K562 (cell line): ENCODE data around the gene SLC2A4RG. TPM values are rescaled to one million over a fixed set of nuclear protein-coding genes. Genes with fewer than 3 reads are reported as not detected.

ENCODE experiments used
- FOS ChIP-seq: IDR thresholded peaks from 3 replicates; pipeline ENCODE4 v1.6.1; 2011; ENCODE audit not compliant: insufficient read length; ENCODE audit errors: extremely low read depth
- HOMEZ ChIP-seq: fragments of 250-450 bp; sonication (Bioruptor Pico); IDR thresholded peaks from 2 replicates; pipeline ENCODE4 v1.4.0; 2020; ENCODE audit warnings: mild to moderate bottlenecking, moderate library complexity
- MCM7 ChIP-seq, 2 experiments: fragments of 450-650 bp; IDR thresholded peaks; 2 replicates each; pipeline ENCODE4 v1.6.1; 2016 to 2018
- SAFB ChIP-seq: fragments of 200-400 bp; formaldehyde crosslinking; IDR thresholded peaks from 2 replicates; pipeline ENCODE4 v1.6.1; 2017; ENCODE audit warnings: low read depth, low read length, borderline replicate concordance
- STAG1 ChIP-seq: sonication (generic); formaldehyde crosslinking; IDR thresholded peaks from 2 replicates; pipeline ENCODE4 v1.5.0; 2020; ENCODE audit warnings: missing genetic modification reagents, borderline replicate concordance
- TBP ChIP-seq: optimal IDR thresholded peaks from 2 replicates; pipeline ENCODE3; 2011; ENCODE audit warnings: low read depth, low read length, improper control_type of control experiment
- UBTF ChIP-seq, 2 experiments: IDR thresholded peaks; 2 replicates each; pipeline ENCODE4 v1.6.1; 2012; ENCODE audit warnings: improper control_type of control experiment in 2 of 2, low read depth in 2 of 2, low read length in 2 of 2, borderline replicate concordance in 1 of 2
- ZNF239 ChIP-seq: fragments of 250-450 bp; sonication (Bioruptor Pico); IDR thresholded peaks from 2 replicates; pipeline ENCODE4 v1.4.0; 2020; ENCODE audit warnings: mild to moderate bottlenecking
- ZNF57 ChIP-seq: fragments of 450-650 bp; formaldehyde crosslinking; IDR thresholded peaks from 2 replicates; pipeline ENCODE4 v1.4.0; 2020; ENCODE audit warnings: mild to moderate bottlenecking, moderate library complexity
- ZNF584 ChIP-seq: fragments of 200-800 bp; sonication (Bioruptor generic); IDR thresholded peaks from 2 replicates; pipeline ENCODE4 v1.6.1; 2016; ENCODE audit warnings: low read depth, mild to moderate bottlenecking, missing genetic modification characterization, missing compliant biosample characterization
- polyA plus RNA-seq, 8 experiments: library from polyadenylated mRNA; depleted of rRNA in 4 of 8; stranded (reverse) in 5 of 8; unstranded in 3 of 8; fragments of >200 nt; fragmentation: Nextera tagmentation in 2 of 8; fragmentation: Illumina TruSeq in 1 of 8; extraction: Ambion mirVana in 2 of 8; extraction: Trizol in 1 of 8; gene quantifications; 2 replicates each; pipeline versions ENCODE4 v1.2.1 to v1.2.3, GENCODE V29; 2011 to 2014; ENCODE audit warnings: inconsistent platforms in 1 of 8, missing spikeins in 1 of 8
- total RNA-seq, 7 experiments: library from RNA; depleted of rRNA in 6 of 7; stranded (reverse); fragments of >200 nt in 6 of 7; fragmentation: Illumina TruSeq in 2 of 7; extraction: Trizol in 2 of 7; gene quantifications; 2 replicates each; pipeline versions ENCODE4 v1.2.1 to v1.2.3, GENCODE V29; 2011 to 2021; ENCODE audit warnings: low replicate concordance in 1 of 7
- TF ChIP-seq, protein P1 (sequence below): fragments of 250-450 bp; sonication (Bioruptor Pico); IDR thresholded peaks from 2 replicates; pipeline ENCODE4 v1.5.0; 2021
- TF ChIP-seq, protein P2 (sequence below): fragments of 250-450 bp; sonication (Bioruptor Pico); IDR thresholded peaks from 2 replicates; pipeline ENCODE4 v1.4.0; 2020; ENCODE audit warnings: mild to moderate bottlenecking, moderate library complexity

SLC2A4RG gene
- total and polyA plus RNA-seq, 9 of the 15 experiments (the other 6 are each of a cell fraction or from before 2014, with no cell fraction given), result 0.34 to 97.3 (median 26.5) TPM

DNA sequence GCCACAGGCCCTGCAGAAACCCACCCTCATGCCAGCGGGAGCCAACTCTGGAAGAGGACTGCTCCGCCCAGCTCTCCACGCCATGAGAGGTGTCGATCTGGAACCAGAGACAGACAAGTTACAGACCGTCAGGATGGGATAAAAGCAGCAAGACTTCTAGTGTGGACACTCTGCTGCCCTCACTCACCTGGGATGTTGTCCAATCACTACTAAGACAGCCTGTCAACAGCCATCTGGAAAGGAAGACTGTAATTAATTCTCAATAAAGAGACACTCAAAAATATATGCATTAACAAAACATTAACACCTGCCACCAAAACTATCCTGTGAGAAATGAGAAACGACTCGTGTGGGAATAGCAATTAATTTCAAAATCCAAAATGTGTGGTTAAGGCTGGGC is 28.3 kb downstream of the SLC2A4RG start (continued):
- no peak for TF ChIP-seq FOS
- TF ChIP-seq HOMEZ (CRISPR knock-in tag), result no peak
- no peak for TF ChIP-seq ZNF239 (CRISPR knock-in tag)
- TF ChIP-seq STAG1 (CRISPR knock-in tag), result no peak
- no peak for TF ChIP-seq UBTF (IDR thresholded peaks at IDR 0.05; ENCODE audit: borderline replicate concordance in 1 of 2, low read depth in 2 of 2, low read length in 2 of 2)
- no peak for TF ChIP-seq MCM7 (IDR thresholded peaks at IDR 0.05)
- no peak for TF ChIP-seq TBP
- no peak for TF ChIP-seq SAFB
- TF ChIP-seq, protein P1, sequence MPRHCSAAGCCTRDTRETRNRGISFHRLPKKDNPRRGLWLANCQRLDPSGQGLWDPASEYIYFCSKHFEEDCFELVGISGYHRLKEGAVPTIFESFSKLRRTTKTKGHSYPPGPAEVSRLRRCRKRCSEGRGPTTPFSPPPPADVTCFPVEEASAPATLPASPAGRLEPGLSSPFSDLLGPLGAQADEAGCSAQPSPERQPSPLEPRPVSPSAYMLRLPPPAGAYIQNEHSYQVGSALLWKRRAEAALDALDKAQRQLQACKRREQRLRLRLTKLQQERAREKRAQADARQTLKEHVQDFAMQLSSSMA (CRISPR knock-in tag), result no peak
- no peak for TF ChIP-seq ZNF57 (CRISPR knock-in tag)
- TF ChIP-seq ZNF584 (CRISPR knock-in tag), result no peak
- TF ChIP-seq, protein P2, sequence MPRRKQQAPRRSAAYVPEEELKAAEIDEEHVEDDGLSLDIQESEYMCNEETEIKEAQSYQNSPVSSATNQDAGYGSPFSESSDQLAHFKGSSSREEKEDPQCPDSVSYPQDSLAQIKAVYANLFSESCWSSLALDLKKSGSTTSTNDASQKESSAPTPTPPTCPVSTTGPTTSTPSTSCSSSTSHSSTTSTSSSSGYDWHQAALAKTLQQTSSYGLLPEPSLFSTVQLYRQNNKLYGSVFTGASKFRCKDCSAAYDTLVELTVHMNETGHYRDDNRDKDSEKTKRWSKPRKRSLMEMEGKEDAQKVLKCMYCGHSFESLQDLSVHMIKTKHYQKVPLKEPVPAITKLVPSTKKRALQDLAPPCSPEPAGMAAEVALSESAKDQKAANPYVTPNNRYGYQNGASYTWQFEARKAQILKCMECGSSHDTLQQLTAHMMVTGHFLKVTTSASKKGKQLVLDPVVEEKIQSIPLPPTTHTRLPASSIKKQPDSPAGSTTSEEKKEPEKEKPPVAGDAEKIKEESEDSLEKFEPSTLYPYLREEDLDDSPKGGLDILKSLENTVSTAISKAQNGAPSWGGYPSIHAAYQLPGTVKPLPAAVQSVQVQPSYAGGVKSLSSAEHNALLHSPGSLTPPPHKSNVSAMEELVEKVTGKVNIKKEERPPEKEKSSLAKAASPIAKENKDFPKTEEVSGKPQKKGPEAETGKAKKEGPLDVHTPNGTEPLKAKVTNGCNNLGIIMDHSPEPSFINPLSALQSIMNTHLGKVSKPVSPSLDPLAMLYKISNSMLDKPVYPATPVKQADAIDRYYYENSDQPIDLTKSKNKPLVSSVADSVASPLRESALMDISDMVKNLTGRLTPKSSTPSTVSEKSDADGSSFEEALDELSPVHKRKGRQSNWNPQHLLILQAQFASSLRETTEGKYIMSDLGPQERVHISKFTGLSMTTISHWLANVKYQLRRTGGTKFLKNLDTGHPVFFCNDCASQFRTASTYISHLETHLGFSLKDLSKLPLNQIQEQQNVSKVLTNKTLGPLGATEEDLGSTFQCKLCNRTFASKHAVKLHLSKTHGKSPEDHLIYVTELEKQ (CRISPR knock-in tag), result no peak
